LNCaP clone FGC (cell line): Measurements from ENCODE around the gene CIDEA.

Source experiments
- DNase-seq: peaks from one replicate; pipeline ENCODE4 v3.0.0-alpha.2; 2011; ENCODE audit warnings: low read depth
- H3K4me3 ChIP-seq: 2 replicates; pipeline ENCODE4 v1.5.1; 2011; ENCODE audit warnings: mild to moderate bottlenecking, low read depth, low read length, control low read depth
- TF ChIP-seq, protein P1 (sequence below): IDR thresholded peaks from 2 replicates; pipeline ENCODE4 v1.5.1; 2012; ENCODE audit warnings: mild to moderate bottlenecking; ENCODE audit not compliant: control insufficient read depth, insufficient read depth; ENCODE audit errors: extremely low read depth

CIDEA gene

GRCh38 chr18:12315490-12315889 lies 61.3 kb downstream of the CIDEA start:
- no peak overlapping the region for H3K4me3 ChIP-seq
- TF ChIP-seq, protein P1, sequence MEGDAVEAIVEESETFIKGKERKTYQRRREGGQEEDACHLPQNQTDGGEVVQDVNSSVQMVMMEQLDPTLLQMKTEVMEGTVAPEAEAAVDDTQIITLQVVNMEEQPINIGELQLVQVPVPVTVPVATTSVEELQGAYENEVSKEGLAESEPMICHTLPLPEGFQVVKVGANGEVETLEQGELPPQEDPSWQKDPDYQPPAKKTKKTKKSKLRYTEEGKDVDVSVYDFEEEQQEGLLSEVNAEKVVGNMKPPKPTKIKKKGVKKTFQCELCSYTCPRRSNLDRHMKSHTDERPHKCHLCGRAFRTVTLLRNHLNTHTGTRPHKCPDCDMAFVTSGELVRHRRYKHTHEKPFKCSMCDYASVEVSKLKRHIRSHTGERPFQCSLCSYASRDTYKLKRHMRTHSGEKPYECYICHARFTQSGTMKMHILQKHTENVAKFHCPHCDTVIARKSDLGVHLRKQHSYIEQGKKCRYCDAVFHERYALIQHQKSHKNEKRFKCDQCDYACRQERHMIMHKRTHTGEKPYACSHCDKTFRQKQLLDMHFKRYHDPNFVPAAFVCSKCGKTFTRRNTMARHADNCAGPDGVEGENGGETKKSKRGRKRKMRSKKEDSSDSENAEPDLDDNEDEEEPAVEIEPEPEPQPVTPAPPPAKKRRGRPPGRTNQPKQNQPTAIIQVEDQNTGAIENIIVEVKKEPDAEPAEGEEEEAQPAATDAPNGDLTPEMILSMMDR, result no peak
- no peak for DNase-seq

- H3K4me3 ChIP-seq, result no peak overlapping the region
- TF ChIP-seq, protein P1, result no peak
These were observed 61.8 kb downstream of the CIDEA start for GRCh38 chr18:12315911-12316310.

GRCh38 chr18:12317664-12318333 lies 63.6 kb downstream of the CIDEA start:
- H3K4me3 ChIP-seq, result no peak overlapping the region
- DNase-seq, result no peak
- TF ChIP-seq, protein P1, result no peak

More at GRCh38 chr18:12315911-12316310, 61.8 kb downstream of the CIDEA start:
- DNase-seq, result no peak

DNA sequence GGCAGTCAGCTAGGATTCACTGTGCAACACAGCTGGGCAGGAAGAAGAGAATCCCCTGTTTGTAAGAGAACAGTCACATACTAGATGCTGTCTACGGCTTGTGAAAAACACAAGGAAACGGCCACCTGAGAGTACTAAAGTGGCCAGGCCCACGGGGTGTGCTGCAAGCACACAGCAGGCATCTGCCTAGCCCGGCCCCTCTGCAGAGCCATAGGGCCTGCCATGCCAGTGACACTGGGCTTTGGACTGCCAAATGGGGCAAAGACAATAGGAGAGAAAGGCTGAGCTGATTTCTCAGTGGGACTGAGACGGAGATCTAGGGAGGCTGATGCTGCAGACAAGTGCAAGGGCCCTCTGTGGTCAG lies 64.2 kb downstream of the CIDEA start:
- DNase-seq, result no peak
- TF ChIP-seq, protein P1, result no peak
- no peak overlapping the region for H3K4me3 ChIP-seq

DNA sequence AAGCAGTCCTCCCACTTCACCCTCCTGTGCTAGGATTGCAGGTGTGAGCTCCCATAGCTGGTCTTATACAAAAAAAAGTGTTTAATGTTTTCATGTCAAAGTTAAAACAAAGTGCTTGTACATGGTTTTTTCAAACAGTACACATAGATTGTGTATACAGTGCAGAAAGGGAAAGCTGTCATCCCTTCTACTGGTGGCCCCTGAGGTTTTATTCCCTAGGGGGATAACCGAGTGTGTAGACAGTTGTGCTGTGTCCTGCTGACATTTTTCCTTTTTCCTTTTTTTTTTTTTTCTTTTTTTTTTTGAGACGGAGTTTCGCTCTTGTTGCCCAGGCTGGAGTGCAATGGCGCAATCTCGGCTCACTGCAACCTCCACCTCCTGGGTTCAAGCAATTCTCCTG lies 64.7 kb downstream of the CIDEA start:
- TF ChIP-seq, protein P1, result no peak
- DNase-seq, result no peak
- H3K4me3 ChIP-seq, result no peak overlapping the region

DNA sequence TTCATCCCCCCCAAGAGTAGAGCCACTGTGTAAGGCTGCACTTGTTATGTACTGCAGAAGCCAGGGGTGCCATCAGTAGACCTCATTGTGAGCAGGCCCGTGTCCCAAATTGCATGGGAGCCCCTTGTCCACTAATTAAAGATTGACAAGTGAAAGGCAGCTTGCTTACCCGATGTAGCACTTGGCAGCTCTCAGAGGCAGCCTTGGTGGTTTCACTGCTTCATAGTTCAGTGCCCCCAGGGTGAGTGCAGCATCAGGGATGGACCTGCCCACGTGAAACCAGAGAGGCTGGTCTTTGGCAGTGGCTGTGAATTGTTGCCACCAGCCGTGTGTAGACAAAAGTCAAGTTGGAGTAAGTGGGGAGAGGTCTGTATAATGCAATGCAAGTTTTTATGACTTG lies 67.2 kb downstream of the CIDEA start:
- TF ChIP-seq, protein P1, result no peak
- no peak overlapping the region for H3K4me3 ChIP-seq
- no peak for DNase-seq
